Measurements from ENCODE around the gene BICDL2. TPM values are rescaled to one million over a fixed set of nuclear protein-coding genes. Genes with fewer than 3 reads are reported as not detected.

Gene BICDL2
- total and polyA plus RNA-seq, 2 of the 8 experiments (the other 6 are each of a cell fraction or from before 2014, with no cell fraction given) = 7.3 to 15.9 TPM

DNA sequence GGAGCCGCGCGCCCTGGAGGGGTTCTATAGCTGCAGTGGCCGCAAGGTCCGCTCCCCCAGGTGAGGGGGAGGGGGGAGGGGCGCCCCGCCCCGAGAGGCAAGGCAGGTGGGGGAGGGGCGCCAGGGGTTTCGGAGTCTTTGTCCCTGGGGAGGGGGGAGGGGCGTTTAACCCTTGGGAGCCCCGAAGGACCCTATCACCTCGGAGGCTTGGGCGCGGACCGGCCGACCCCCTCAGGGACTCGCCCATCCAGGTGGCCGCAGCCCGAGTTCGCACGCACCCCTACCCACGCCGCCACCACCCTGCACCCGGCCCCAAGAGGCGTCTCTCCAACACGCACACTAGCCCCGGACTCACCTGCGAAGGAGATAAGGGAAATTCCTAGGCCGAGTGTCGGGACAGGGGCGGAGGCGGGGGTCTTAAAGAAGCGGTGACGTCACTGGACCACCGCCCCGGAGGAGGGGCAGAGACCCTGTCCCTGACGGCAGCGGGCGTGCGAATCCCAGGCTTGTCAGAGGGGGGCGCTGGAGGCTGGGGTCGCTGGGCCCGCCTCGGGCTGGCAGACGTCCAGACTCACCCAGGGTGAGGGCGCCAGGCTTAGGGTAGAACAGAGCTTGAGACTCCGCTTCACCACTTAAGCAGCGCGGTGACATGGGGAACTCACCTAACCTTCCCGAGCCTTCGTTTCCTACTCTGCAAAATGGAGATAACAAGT lies 18.8 kb downstream of the BICDL2 start, which contains the start of gene CLDN6:
Gene CLDN6 (minus strand): TSS at position 390 of the 713 bp plus-strand sequence. CDS start 2,162 bp downstream, outside the sequence.
- peaks cover 11 to 32% of the 10 kb centered on the region in 2 experiments for H3K79me2 ChIP-seq (ENCODE audit: control insufficient read depth in 1 of 2, insufficient read depth in 2 of 2, low read length in 2 of 2)
- H3K4me1 ChIP-seq (replicated peaks in 1 of 4; ENCODE audit: control insufficient read depth in 3 of 4, insufficient read depth in 4 of 4, low read length in 3 of 4) = peaks cover 5 to 43% (median 37%) of the 10 kb centered on the region in 4 experiments
- H2BK120ac ChIP-seq (replicated peaks; ENCODE audit: low read depth, low read length) = no peak within 1 kb of the TSS
- no peak within 1 kb of the TSS; the same call in 1 of the 2 replicates for H2BK20ac ChIP-seq (ENCODE audit: low read length)
- ChIA-PET POLR2A (ENCODE audit: partially characterized antibody) (interaction anchor here (0.6 to 35.7 kb wide), 17 partner anchors 1 to 150 kb away, joined by 3 to 1808 read pairs (median 8); partner anchors contain the start of genes BICDL2, CLDN6, CLDN9 and HCFC1R1), CTCF (ENCODE audit: partially characterized antibody) (interaction anchor here (0.6 to 23.8 kb wide), 18 partner anchors 13 to 111 kb away, joined by 3 to 639 read pairs (median 4); partner anchors contain the start of genes CLDN9, KREMEN2 and PKMYT1)
- H3K27me3 ChIP-seq (replicated peaks in 1 of 4; ENCODE audit: control insufficient read depth in 3 of 4, extremely low read depth in 1 of 4, insufficient read depth in 3 of 4, low read length in 3 of 4) = no peaks in the 10 kb centered on the region
- WGBS, 2 experiments (ENCODE audit: extremely low coverage in 1 of 2, insufficient coverage in 1 of 2, insufficient read length in 1 of 2, insufficient replicate concordance in 2 of 2, low coverage in 1 of 2, low lambda C conversion rate in 2 of 2, missing lambda C conversion rate in 1 of 2) = 5% methylated on average over 34 of the region's 52 CpGs; no CpG with 5 or more reads in 1 of the 2 experiments
- peak; percentile 92 to 100 for DNase-seq (ENCODE audit: low read depth in 1 of 2, low spot score in 2 of 2)
- peaks cover 11% of the 10 kb centered on the region; the same call in 1 of the 2 replicates for H3K79me1 ChIP-seq (ENCODE audit: low read depth, low read length)
- FAIRE-seq = peak; percentile 92
- H3K36me3 ChIP-seq (ENCODE audit: control insufficient read depth in 2 of 4, insufficient read depth in 4 of 4, low read length in 3 of 4) = peaks cover 6 to 24% (median 12%) of the 10 kb centered on the region in 4 experiments; a peak in 7 of 8 replicates
- H3K18ac ChIP-seq (ENCODE audit: extremely low read depth, low read length) = peak within 1 kb of the TSS; percentile 98
- H3K4ac ChIP-seq (replicated peaks; ENCODE audit: insufficient read length, low read depth, low read length) = peak within 1 kb of the TSS; percentile 98
- H4K91ac ChIP-seq (replicated peaks; ENCODE audit: insufficient read length, low read length) = peak within 1 kb of the TSS; percentile 98
- no peak within 1 kb of the TSS for H3K14ac ChIP-seq (ENCODE audit: insufficient read length)
- peaks cover 19 to 35% of the 10 kb centered on the region in 2 experiments for H4K20me1 ChIP-seq (replicated peaks in 1 of 2; ENCODE audit: control insufficient read depth in 1 of 2, insufficient read depth in 2 of 2, low read length in 2 of 2)
- peak within 1 kb of the TSS; percentile 99 for H2BK5ac ChIP-seq (ENCODE audit: low read depth, low read length)
- no peak within 1 kb of the TSS for H2AFZ ChIP-seq (ENCODE audit: low read length)
- no peak within 1 kb of the TSS for H2AK5ac ChIP-seq (ENCODE audit: low read depth, low read length)
- peak within 1 kb of the TSS; percentile 90 to 98 (median 97) for H3K9ac ChIP-seq (replicated peaks in 1 of 4; ENCODE audit: extremely low read depth in 1 of 4, low read depth in 3 of 4, low read length in 3 of 4)
- peak within 1 kb of the TSS; percentile 100 for H4K8ac ChIP-seq (ENCODE audit: extremely low read depth, insufficient read depth, low read length)
- H3K23ac ChIP-seq (ENCODE audit: insufficient read length) = no peak within 1 kb of the TSS
- peak within 1 kb of the TSS; percentile 58 to 96 (median 92) for H3K4me3 ChIP-seq (ENCODE audit: extremely low read depth in 1 of 4, insufficient read depth in 2 of 4, low read depth in 3 of 4, low read length in 4 of 4)
- peak within 1 kb of the TSS; percentile 66 to 76 for H3K4me2 ChIP-seq (ENCODE audit: insufficient read depth in 1 of 2, low read depth in 2 of 2, low read length in 2 of 2)
- H2BK15ac ChIP-seq (ENCODE audit: low read length) = peak within 1 kb of the TSS; percentile 88; the same call in 1 of the 2 replicates
- no peaks in the 10 kb centered on the region for H3K9me3 ChIP-seq (ENCODE audit: insufficient read depth in 2 of 2, low read depth in 1 of 2, low read length in 1 of 2)
- H3K56ac ChIP-seq (replicated peaks; ENCODE audit: insufficient read length, low read depth, low read length) = peak within 1 kb of the TSS; percentile 89
- H4K5ac ChIP-seq (ENCODE audit: insufficient read length, low read depth, low read length) = peak within 1 kb of the TSS; percentile 96
- H3K23me2 ChIP-seq (ENCODE audit: low read depth, low read length) = peaks cover 24% of the 10 kb centered on the region
- H3K27ac ChIP-seq (ENCODE audit: low read depth, low read length) = peak within 1 kb of the TSS; percentile 96
- H2BK12ac ChIP-seq (ENCODE audit: low read depth, low read length) = peak within 1 kb of the TSS; percentile 90
- TF ChIP-seq KDM5A (IDR thresholded peaks at IDR 0.05; ENCODE audit: low read length) (no peak), PHF8 (conservative IDR thresholded peaks at IDR 0.05; ENCODE audit: low read depth, low read length) (peak; percentile 97), CEBPB (IDR thresholded peaks at IDR 0.05; ENCODE audit: low read depth, low read length) (no peak), POLR2A (IDR thresholded peaks at IDR 0.05; ENCODE audit: control extremely low read depth in 1 of 2, low read depth in 2 of 2, low read length in 2 of 2) (peak; percentile 98 to 99), TAF7 (optimal IDR thresholded peaks at IDR 0.05; ENCODE audit: borderline replicate concordance, low read depth, low read length) (peak; percentile 95), CBX8 (IDR thresholded peaks at IDR 0.05; ENCODE audit: borderline replicate concordance, low read depth, low read length) (no peak), FOSL1 (IDR thresholded peaks at IDR 0.05; ENCODE audit: insufficient read depth, low read depth, low read length) (no peak), SRF (IDR thresholded peaks at IDR 0.05; ENCODE audit: low read depth, low read length) (no peak), EGR1 (IDR thresholded peaks at IDR 0.05; ENCODE audit: borderline replicate concordance, low read depth, low read length) (no peak), JUND (IDR thresholded peaks at IDR 0.05; ENCODE audit: low read length) (peak; percentile 93), BCL11A (IDR thresholded peaks at IDR 0.05; ENCODE audit: low read depth in 2 of 2, low read length in 2 of 2) (no peak)
- TF ChIP-seq, protein P1, sequence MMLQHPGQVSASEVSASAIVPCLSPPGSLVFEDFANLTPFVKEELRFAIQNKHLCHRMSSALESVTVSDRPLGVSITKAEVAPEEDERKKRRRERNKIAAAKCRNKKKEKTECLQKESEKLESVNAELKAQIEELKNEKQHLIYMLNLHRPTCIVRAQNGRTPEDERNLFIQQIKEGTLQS (IDR thresholded peaks at IDR 0.05; ENCODE audit: insufficient read depth, low read depth, low read length) = no peak

Data from H1 (cell line).